ENCODE results near the gene STX12.

DNA sequence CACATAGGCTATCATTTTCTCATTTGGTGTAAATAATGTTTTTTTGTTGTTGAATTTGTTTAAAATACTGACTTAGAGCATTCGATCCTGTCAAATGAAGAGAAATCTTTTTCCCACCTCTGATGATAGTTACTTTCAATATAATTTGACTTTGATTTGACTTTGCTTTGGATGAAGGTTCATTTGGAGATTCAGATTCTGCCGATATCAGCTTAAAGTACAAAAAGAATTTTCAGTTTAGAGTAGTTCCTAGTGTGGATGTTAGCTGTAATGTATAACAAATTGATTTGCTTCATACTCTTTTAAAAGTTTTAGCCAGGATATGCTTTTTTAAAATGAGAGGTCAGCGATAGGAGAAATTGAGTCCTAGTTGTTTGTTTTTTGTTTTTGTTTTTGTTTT lies 9.9 kb downstream of the STX12 start:
- TF ChIP-seq, protein P1, sequence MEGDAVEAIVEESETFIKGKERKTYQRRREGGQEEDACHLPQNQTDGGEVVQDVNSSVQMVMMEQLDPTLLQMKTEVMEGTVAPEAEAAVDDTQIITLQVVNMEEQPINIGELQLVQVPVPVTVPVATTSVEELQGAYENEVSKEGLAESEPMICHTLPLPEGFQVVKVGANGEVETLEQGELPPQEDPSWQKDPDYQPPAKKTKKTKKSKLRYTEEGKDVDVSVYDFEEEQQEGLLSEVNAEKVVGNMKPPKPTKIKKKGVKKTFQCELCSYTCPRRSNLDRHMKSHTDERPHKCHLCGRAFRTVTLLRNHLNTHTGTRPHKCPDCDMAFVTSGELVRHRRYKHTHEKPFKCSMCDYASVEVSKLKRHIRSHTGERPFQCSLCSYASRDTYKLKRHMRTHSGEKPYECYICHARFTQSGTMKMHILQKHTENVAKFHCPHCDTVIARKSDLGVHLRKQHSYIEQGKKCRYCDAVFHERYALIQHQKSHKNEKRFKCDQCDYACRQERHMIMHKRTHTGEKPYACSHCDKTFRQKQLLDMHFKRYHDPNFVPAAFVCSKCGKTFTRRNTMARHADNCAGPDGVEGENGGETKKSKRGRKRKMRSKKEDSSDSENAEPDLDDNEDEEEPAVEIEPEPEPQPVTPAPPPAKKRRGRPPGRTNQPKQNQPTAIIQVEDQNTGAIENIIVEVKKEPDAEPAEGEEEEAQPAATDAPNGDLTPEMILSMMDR (IDR thresholded peaks at IDR 0.05) = no peak
- TF ChIP-seq POLR2AphosphoS5 (IDR thresholded peaks at IDR 0.05) = no peak
- TF ChIP-seq POLR2A (IDR thresholded peaks at IDR 0.05; ENCODE audit: low read depth) = no peak
- no peak for TF ChIP-seq EP300 (IDR thresholded peaks at IDR 0.05)

Measured in esophagus muscularis mucosa (tissue), 4 donors.